Colonic mucosa (tissue), 4 donors: ENCODE data around the gene D2HGDH. TPM values are rescaled to one million over a fixed set of nuclear protein-coding genes. Genes with fewer than 3 reads are reported as not detected.

Source experiments
- DNase-seq: peaks from one replicate; pipeline ENCODE4 v3.0.0-alpha.2; 2020
- H3K27ac ChIP-seq: fragments of 200-600 bp; one replicate; pipeline ENCODE4 v1.8.0; 2021
- H3K27me3 ChIP-seq: fragments of 200-600 bp; one replicate; pipeline ENCODE4 v1.8.0; 2021
- H3K36me3 ChIP-seq: fragments of 200-600 bp; one replicate; pipeline ENCODE4 v1.8.0; 2021
- H3K4me1 ChIP-seq: fragments of 200-600 bp; one replicate; pipeline ENCODE4 v1.8.0; 2021; ENCODE audit warnings: mild to moderate bottlenecking
- H3K4me3 ChIP-seq: fragments of 200-600 bp; one replicate; pipeline ENCODE4 v1.8.0; 2021
- H3K9ac ChIP-seq, 2 donors: one replicate each; pipeline ENCODE4 v1.7.0; 2013; ENCODE audit warnings: control low read depth in 2 of 2, low read depth in 2 of 2, low read length in 2 of 2
- H3K9me3 ChIP-seq: fragments of 200-600 bp; one replicate; pipeline ENCODE4 v1.8.0; 2021
- intact Hi-C: fragments of 100-400 bp; cut with DNase I; formaldehyde crosslinking; loops from one replicate; pipeline ENCODE4 v1.14.1; 2022
- total RNA-seq, 2 donors: library from RNA; stranded (reverse); fragmentation: NEBNext Ultra II Directional in 1 of 2; extraction: Animal tissue kit (Norgen Biotek cat#: 25700) in 1 of 2; gene quantifications; one replicate each; pipeline ENCODE4 v1.2.1, GENCODE V29; 2021
- TF ChIP-seq, protein P1 (sequence below): fragments of 200-600 bp; IDR thresholded peaks from one replicate; pipeline ENCODE4 v1.8.0; 2022; ENCODE audit warnings: antibody characterized with exemption, mild to moderate bottlenecking
- donor health status: healthy.
- donor health status: DM: no; HTN: no; CAD: no.
- donor health status: DM: no; HTN: no; CAD: no.

The D2HGDH gene
- total RNA-seq, 2 donors from 2014 or later = 42.0 to 76.6 TPM

DNA sequence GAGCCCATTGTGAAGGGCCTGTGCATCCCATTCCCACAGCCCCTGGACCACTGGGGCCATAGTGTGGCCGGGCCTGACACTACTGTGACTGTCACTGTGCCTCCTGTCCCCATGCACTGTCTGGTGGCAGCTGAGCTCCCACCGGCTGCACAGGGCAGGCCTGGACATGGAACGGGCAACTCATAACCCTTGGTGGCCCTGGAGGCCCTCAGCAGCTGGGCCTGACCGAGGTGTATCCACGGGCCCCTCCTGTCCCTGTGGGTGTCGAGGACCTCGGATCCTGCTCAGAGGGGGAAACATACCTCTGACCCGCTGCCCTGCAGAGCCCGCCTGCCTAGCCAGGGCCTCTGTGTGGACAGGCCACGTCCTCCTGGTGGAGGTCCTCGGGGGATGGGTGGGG is 34.4 kb downstream of the D2HGDH start:
- DNase-seq = no peak
- H3K27ac ChIP-seq = no peak overlapping the region
- intact Hi-C loops = no loop called here

DNA sequence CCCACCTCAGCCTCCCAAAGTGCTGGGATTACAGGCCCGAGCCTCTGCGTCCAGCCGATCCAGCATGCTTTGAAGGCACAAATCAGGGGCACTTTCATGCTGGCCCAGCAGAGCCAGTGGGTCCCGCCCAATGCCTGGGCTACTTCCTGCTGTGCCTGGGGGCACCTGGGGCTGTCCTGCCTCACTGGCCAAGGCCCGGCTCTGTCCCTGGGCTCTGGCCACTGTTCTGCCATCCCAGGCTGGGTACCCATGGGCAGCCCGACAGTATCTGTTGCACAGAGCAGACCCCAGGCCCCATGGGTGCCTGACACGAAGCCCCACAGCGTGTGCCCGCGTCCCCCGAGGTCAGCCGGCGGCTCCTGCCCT is 35.4 kb downstream of the D2HGDH start:
- Histone ChIP-seq H3K9ac (no peak overlapping the region), H3K4me3 (no peak overlapping the region), H3K9me3 (no peaks in the 10 kb centered on the region), H3K27ac (no peak overlapping the region), H3K27me3 (no peaks in the 10 kb centered on the region), H3K4me1 (no peaks in the 10 kb centered on the region), H3K36me3 (no peaks in the 10 kb centered on the region)
- intact Hi-C loops = no loop called here
- DNase-seq = no peak
- TF ChIP-seq, protein P1, sequence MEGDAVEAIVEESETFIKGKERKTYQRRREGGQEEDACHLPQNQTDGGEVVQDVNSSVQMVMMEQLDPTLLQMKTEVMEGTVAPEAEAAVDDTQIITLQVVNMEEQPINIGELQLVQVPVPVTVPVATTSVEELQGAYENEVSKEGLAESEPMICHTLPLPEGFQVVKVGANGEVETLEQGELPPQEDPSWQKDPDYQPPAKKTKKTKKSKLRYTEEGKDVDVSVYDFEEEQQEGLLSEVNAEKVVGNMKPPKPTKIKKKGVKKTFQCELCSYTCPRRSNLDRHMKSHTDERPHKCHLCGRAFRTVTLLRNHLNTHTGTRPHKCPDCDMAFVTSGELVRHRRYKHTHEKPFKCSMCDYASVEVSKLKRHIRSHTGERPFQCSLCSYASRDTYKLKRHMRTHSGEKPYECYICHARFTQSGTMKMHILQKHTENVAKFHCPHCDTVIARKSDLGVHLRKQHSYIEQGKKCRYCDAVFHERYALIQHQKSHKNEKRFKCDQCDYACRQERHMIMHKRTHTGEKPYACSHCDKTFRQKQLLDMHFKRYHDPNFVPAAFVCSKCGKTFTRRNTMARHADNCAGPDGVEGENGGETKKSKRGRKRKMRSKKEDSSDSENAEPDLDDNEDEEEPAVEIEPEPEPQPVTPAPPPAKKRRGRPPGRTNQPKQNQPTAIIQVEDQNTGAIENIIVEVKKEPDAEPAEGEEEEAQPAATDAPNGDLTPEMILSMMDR = no peak

More for the DNA sequence above, 34.4 kb downstream of the D2HGDH start:
- Histone ChIP-seq H3K36me3 (no peaks in the 10 kb centered on the region), H3K4me3 (no peak overlapping the region), H3K9me3 (no peaks in the 10 kb centered on the region), H3K27me3 (no peaks in the 10 kb centered on the region), H3K9ac (no peak overlapping the region), H3K4me1 (no peaks in the 10 kb centered on the region)
- TF ChIP-seq, protein P1 = no peak

- TF ChIP-seq, protein P1 = no peak
- Histone ChIP-seq H3K27ac (no peak overlapping the region), H3K27me3 (no peaks in the 10 kb centered on the region), H3K4me1 (no peaks in the 10 kb centered on the region), H3K9ac (no peak overlapping the region), H3K36me3 (no peaks in the 10 kb centered on the region), H3K4me3 (no peak overlapping the region), H3K9me3 (no peaks in the 10 kb centered on the region)
- intact Hi-C loops = no loop called here
- no peak for DNase-seq
Observed at GRCh38 chr2:241770185-241770935, 35.9 kb downstream of the D2HGDH start.

- no peak overlapping the region for H3K9ac ChIP-seq
- H3K27me3 ChIP-seq = no peaks in the 10 kb centered on the region
- intact Hi-C loops = no loop called here
- H3K27ac ChIP-seq = no peak overlapping the region
- no peaks in the 10 kb centered on the region for H3K4me1 ChIP-seq
- no peak overlapping the region for H3K4me3 ChIP-seq
- no peaks in the 10 kb centered on the region for H3K9me3 ChIP-seq
- TF ChIP-seq, protein P1 = no peak
- DNase-seq = no peak
- H3K36me3 ChIP-seq = no peaks in the 10 kb centered on the region
Observed at GRCh38 chr2:241770936-241771285, 36.5 kb downstream of the D2HGDH start.

DNA sequence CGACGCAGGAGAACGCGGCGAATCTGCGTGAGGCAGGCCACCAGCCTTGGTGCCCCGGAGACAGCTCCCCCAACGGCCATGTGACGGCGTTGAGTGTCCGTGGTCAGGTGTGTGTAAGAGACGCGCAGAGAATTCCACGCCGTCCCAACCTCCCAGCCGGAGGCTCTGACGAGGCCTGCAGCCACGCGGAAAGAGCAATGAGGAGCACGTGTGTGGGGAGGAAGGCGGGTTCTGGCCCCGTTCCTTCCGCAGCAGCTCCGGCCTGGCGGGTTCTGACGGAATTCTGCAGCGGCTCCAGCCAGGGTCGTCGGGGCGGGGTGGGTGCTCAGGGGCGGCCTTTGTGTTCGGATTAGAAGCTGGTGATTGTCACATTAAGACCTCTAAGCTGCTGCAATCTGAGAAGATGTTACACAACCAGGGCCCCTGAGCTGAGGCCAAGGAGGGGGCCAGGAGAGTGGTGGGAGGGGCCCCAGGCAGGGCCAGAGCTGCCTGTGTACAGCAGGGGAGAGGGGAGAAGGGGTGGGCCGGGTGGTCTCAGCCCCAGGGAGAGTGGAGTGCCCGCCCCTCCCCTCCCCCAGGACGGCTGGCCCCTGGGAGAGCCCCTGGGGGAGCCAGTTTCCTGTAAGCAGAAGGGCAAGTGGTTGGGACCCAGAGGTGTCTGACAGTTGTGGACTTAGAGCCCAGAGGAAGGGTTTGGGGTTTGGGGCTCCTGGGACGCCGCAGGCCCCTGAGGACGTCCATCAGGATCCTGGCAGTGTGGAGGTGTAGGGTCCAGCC is 37.0 kb downstream of the D2HGDH start:
- Histone ChIP-seq H3K27ac (no peak overlapping the region), H3K9me3 (no peaks in the 10 kb centered on the region), H3K4me1 (no peaks in the 10 kb centered on the region), H3K4me3 (no peak overlapping the region), H3K9ac (no peak overlapping the region), H3K36me3 (no peaks in the 10 kb centered on the region), H3K27me3 (no peaks in the 10 kb centered on the region)
- DNase-seq = no peak
- TF ChIP-seq, protein P1 = no peak
- intact Hi-C loops = no loop called here
